ENCODE measurements around the gene OPCML.

- TF ChIP-seq CTCF (IDR thresholded peaks at IDR 0.05; ENCODE audit: low read depth, low read length, poor library complexity, severe bottlenecking) (no peak), EZH2phosphoT487 (IDR thresholded peaks at IDR 0.05; ENCODE audit: borderline replicate concordance, low read length) (no peak)
These were observed 1102.6 kb downstream of the OPCML start for GRCh38 chr11:132429685-132430084.

All from DOHH2 (cell line).